SK-N-MC (cell line): ENCODE data around the gene RALA.

Experiments used
- EZH2 ChIP-seq: fragments of 200-600 bp; sonication (generic); IDR thresholded peaks from one replicate; pipeline ENCODE4 v1.6.1; 2017; ENCODE audit warnings: antibody characterized with exemption
- FOXP2 ChIP-seq: optimal IDR thresholded peaks from 2 replicates; pipeline ENCODE3; 2011; ENCODE audit warnings: mild to moderate bottlenecking, moderate library complexity; ENCODE audit not compliant: insufficient read depth; ENCODE audit errors: extremely low read length, control extremely low read depth
- POLR2AphosphoS5 ChIP-seq: IDR thresholded peaks from 2 replicates; pipeline ENCODE4 v1.6.1; 2012; ENCODE audit warnings: mild to moderate bottlenecking, low read depth, low read length, borderline replicate concordance

DNA sequence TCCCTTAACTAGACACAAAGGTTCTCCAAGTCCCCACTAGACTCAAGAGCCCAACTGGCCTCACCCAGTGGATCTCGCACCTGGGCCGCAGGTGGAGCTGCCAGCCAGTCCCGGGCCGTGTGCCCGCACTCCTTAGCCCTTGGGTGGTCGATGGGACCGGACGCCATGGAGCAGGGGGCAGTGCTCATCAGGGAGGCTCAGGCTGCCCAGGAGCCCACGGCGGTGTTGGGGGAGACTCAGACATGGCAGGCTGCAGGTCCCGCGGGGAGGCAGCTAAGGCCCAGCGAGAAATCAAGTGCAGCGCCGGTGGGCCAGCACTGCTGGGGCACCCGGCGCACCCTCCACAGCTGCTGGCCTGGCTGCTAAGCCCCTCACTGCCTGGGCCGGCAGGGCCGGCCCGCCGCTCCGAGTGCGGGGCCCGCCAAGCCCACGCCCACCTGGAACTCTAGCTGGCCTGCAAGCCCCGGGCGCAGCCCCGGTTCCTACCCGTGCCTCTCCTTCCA lies 130.5 kb downstream of the RALA start:
- no peak for TF ChIP-seq POLR2AphosphoS5
- TF ChIP-seq FOXP2 = no peak
- TF ChIP-seq EZH2 = no peak
